Ovary (tissue), 3 donors: ENCODE measurements around the gene AHRR.

Source experiments
- POLR2A ChIP-seq: fragments of 450-650 bp; IDR thresholded peaks from one replicate; pipeline ENCODE4 v1.6.1; 2017; ENCODE audit warnings: antibody characterized with exemption, mild to moderate bottlenecking, moderate library complexity
- TF ChIP-seq, protein P1 (sequence below), 3 donors: fragments of 450-650 bp in 2 of 3; fragments of 200-600 bp in 1 of 3; IDR thresholded peaks; one replicate each; pipeline versions ENCODE4 v1.5.1 to v1.8.0; 2016 to 2022; ENCODE audit warnings: antibody characterized with exemption in 3 of 3, mild to moderate bottlenecking in 1 of 3
- donor health status: DM: no; HTN: no; CAD: no.

DNA sequence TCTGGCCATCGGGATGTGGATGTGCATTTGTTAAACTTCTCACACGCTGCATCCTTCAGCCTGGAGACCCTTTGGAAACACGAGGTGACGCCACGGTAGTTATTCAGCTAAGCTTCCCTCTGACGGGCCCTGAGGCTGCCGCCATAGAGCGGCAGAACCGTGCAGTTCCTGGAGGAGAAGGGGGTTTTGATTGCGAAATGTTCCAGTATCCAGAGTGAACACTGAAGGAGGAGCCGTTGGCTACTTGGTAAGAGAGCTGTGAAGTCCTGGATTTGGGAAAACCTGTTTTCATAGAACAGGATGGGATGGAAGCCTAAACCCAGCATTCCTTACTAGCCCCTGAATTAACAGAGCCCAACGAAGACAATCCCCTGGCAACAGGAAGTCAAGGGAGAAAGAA is 98.5 kb downstream of the AHRR start:
- TF ChIP-seq, protein P1, sequence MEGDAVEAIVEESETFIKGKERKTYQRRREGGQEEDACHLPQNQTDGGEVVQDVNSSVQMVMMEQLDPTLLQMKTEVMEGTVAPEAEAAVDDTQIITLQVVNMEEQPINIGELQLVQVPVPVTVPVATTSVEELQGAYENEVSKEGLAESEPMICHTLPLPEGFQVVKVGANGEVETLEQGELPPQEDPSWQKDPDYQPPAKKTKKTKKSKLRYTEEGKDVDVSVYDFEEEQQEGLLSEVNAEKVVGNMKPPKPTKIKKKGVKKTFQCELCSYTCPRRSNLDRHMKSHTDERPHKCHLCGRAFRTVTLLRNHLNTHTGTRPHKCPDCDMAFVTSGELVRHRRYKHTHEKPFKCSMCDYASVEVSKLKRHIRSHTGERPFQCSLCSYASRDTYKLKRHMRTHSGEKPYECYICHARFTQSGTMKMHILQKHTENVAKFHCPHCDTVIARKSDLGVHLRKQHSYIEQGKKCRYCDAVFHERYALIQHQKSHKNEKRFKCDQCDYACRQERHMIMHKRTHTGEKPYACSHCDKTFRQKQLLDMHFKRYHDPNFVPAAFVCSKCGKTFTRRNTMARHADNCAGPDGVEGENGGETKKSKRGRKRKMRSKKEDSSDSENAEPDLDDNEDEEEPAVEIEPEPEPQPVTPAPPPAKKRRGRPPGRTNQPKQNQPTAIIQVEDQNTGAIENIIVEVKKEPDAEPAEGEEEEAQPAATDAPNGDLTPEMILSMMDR (IDR thresholded peaks at IDR 0.05), result no peak
- TF ChIP-seq POLR2A, result no peak
